K562 (cell line): ENCODE results near the gene PRKRIP1. TPM values are rescaled to one million over a fixed set of nuclear protein-coding genes. Genes with fewer than 3 reads are reported as not detected.

Experiments used
- ATAC-seq: fragments of 200-7000 bp; cut with Tn5 transposase; 3 replicates; pipeline ENCODE4 v1.9.1; 2020; ENCODE audit warnings: moderate library complexity
- BruUV-seq: library from RNA; stranded (reverse); fragments of 400-500 nt; replicated peaks from 2 replicates; lab custom pipeline; 2021; lab: Mats Ljungman, UMichigan
- CTCF ChIA-PET: fragments of 300-600 bp; formaldehyde crosslinking; extraction: SDS; loops from one replicate; lab custom pipeline; 2021; ENCODE audit warnings: low intra/inter-chr PET ratio; lab: Yijun Ruan, JAX
- POLR2A ChIA-PET: fragments of 300-600, 350-650 bp; sonication (Branson Sonifier 250); formaldehyde crosslinking; extraction: SDS; loops from one replicate; lab custom pipeline; 2021; ENCODE audit warnings: antibody characterized with exemption, inconsistent platforms; lab: Yijun Ruan, JAX
- DNase-seq, 4 experiments: peaks; one replicate each; pipeline versions ENCODE4 v3.0.0 to v3.0.0-alpha.2; 2011 to 2018; ENCODE audit warnings: low spot score in 3 of 4, mixed read lengths in 3 of 4; ENCODE audit errors: extremely low read depth in 1 of 4
- FAIRE-seq: peaks from 2 replicates; lab custom pipeline; 2011; peaks lifted over from hg19 to GRCh38; lab: Jason Lieb, UNC
- H2AFZ ChIP-seq: 2 replicates; pipeline ENCODE4 v1.6.0; 2011; ENCODE audit warnings: low read depth, low read length, control low read depth, inconsistent platforms
- H3K27ac ChIP-seq: fragments of 200-600 bp; 3 replicates; pipeline ENCODE4 v1.8.0; 2011; ENCODE audit warnings: low read depth, mild to moderate bottlenecking, control low read depth, inconsistent platforms, low read length, moderate library complexity, mixed read lengths; ENCODE audit errors: extremely low read depth
- H3K27me3 ChIP-seq, 2 experiments: fragments of 300-600 bp in 1 of 2; 2 replicates in 1 of 2; 3 replicates in 1 of 2; pipeline versions ENCODE4 v1.6.0 to v1.8.0; 2011; ENCODE audit warnings: inconsistent platforms in 2 of 2, low read length in 2 of 2, mild to moderate bottlenecking in 1 of 2, mixed read lengths in 1 of 2, moderate library complexity in 1 of 2; ENCODE audit not compliant: control insufficient read depth in 2 of 2, insufficient read depth in 2 of 2
- H3K36me3 ChIP-seq: fragments of 300-600 bp; 3 replicates; pipeline ENCODE4 v1.8.0; 2011; ENCODE audit warnings: mild to moderate bottlenecking, low read length, inconsistent platforms; ENCODE audit not compliant: control insufficient read depth, insufficient read depth
- H3K4me1 ChIP-seq, 2 experiments: fragments of 200-600 bp in 1 of 2; replicated peaks in 1 of 2; 2 replicates in 1 of 2; 3 replicates in 1 of 2; pipeline versions ENCODE4 v1.5.1 to v1.8.0; 2011; ENCODE audit warnings: inconsistent platforms in 2 of 2, low read length in 2 of 2, mild to moderate bottlenecking in 1 of 2, mixed read lengths in 1 of 2, moderate library complexity in 1 of 2; ENCODE audit not compliant: control insufficient read depth in 2 of 2, insufficient read depth in 2 of 2
- H3K4me2 ChIP-seq: 2 replicates; pipeline ENCODE4 v1.6.1; 2011; ENCODE audit warnings: low read length, control low read depth, inconsistent platforms, mixed read lengths; ENCODE audit not compliant: insufficient read depth
- H3K4me3 ChIP-seq: fragments of 200-600 bp; sonication (generic), shearing (Covaris generic); 2 replicates; pipeline ENCODE4 v1.5.1; 2016; ENCODE audit warnings: control low read depth, inconsistent platforms
- H3K79me2 ChIP-seq: fragments of 200-600 bp; 3 replicates; pipeline ENCODE4 v1.8.0; 2011; ENCODE audit warnings: low read length, inconsistent platforms; ENCODE audit not compliant: control insufficient read depth, insufficient read depth
- H3K9ac ChIP-seq, 2 experiments: 2 replicates each; pipeline versions ENCODE4 v1.6.0 to v1.6.1; 2011; ENCODE audit warnings: low read depth in 2 of 2, low read length in 2 of 2, control low read depth in 1 of 2, inconsistent platforms in 1 of 2, mild to moderate bottlenecking in 1 of 2, mixed read lengths in 1 of 2; ENCODE audit not compliant: insufficient read depth in 1 of 2
- H3K9me1 ChIP-seq: one replicate; pipeline ENCODE4 v1.6.0; 2011; ENCODE audit warnings: inconsistent platforms, mild to moderate bottlenecking, low read length, moderate library complexity; ENCODE audit not compliant: control insufficient read depth, insufficient read depth
- H3K9me3 ChIP-seq: replicated peaks from 2 replicates; pipeline ENCODE4 v1.5.1; 2011; ENCODE audit warnings: low read depth, low read length, inconsistent platforms; ENCODE audit not compliant: control insufficient read depth, insufficient read depth
- H4K20me1 ChIP-seq: replicated peaks from 2 replicates; pipeline ENCODE4 v1.6.1; 2011; ENCODE audit warnings: low read length, inconsistent platforms, mixed read lengths; ENCODE audit not compliant: control insufficient read depth, insufficient read depth
- CEBPB ChIP-seq: fragments of 450-650 bp; IDR thresholded peaks from 2 replicates; pipeline ENCODE4 v1.6.1; 2016; ENCODE audit warnings: missing genetic modification characterization, missing compliant biosample characterization
- CEBPG ChIP-seq, 3 experiments: fragments of 200-800 bp in 1 of 3; sonication (Bioruptor generic) in 1 of 3; sonication (generic) in 1 of 3; formaldehyde crosslinking in 1 of 3; IDR thresholded peaks in 2 of 3; conservative IDR thresholded peaks in 1 of 3; 2 replicates each; pipeline versions ENCODE4 v1.6.1 to v1.8.0; 2016 to 2022; ENCODE audit warnings: missing compliant biosample characterization in 2 of 3, missing genetic modification characterization in 2 of 3, mild to moderate bottlenecking in 1 of 3, missing genetic modification reagents in 1 of 3
- WGBS: fragments of 100-300 bp; shearing (Covaris generic); methylation state at CpG from one replicate; pipeline ENCODE4 v1.1.6; 2016; ENCODE audit warnings: low coverage, mixed read lengths; ENCODE audit not compliant: insufficient coverage; ENCODE audit errors: missing lambda C conversion rate; 5-methylcytosine and 5-hydroxymethylcytosine counted together
- in situ Hi-C: fragments of 300-500 bp; cut with MboI; formaldehyde crosslinking; loops from 4 replicates; pipeline ENCODE4 v1.15.0; 2018; ENCODE audit warnings: inconsistent platforms, mixed read lengths
- intact Hi-C: fragments of 100-400 bp; cut with micrococcal nuclease; formaldehyde crosslinking; loops from 2 replicates; pipeline ENCODE4 v1.14.2; 2022
- polyA plus RNA-seq, 8 experiments: library from polyadenylated mRNA; depleted of rRNA in 4 of 8; stranded (reverse) in 5 of 8; unstranded in 3 of 8; fragments of >200 nt; fragmentation: Nextera tagmentation in 2 of 8; fragmentation: Illumina TruSeq in 1 of 8; extraction: Ambion mirVana in 2 of 8; extraction: Trizol in 1 of 8; gene quantifications; 2 replicates each; pipeline versions ENCODE4 v1.2.1 to v1.2.3, GENCODE V29; 2011 to 2014; ENCODE audit warnings: inconsistent platforms in 1 of 8, missing spikeins in 1 of 8
- total RNA-seq, 7 experiments: library from RNA; depleted of rRNA in 6 of 7; stranded (reverse); fragments of >200 nt in 6 of 7; fragmentation: Illumina TruSeq in 2 of 7; extraction: Trizol in 2 of 7; gene quantifications; 2 replicates each; pipeline versions ENCODE4 v1.2.1 to v1.2.3, GENCODE V29; 2011 to 2021; ENCODE audit warnings: low replicate concordance in 1 of 7
- TF ChIP-seq, protein P1 (sequence below): IDR thresholded peaks from 3 replicates; pipeline ENCODE4 v1.6.1; 2011; ENCODE audit warnings: borderline replicate concordance, mild to moderate bottlenecking, moderate library complexity; ENCODE audit not compliant: insufficient read length; ENCODE audit errors: extremely low read depth

PRKRIP1 gene
- total and polyA plus RNA-seq, 9 of the 15 experiments (the other 6 are each of a cell fraction or from before 2014, with no cell fraction given), result 14.9 to 52.1 (median 19.8) TPM

DNA sequence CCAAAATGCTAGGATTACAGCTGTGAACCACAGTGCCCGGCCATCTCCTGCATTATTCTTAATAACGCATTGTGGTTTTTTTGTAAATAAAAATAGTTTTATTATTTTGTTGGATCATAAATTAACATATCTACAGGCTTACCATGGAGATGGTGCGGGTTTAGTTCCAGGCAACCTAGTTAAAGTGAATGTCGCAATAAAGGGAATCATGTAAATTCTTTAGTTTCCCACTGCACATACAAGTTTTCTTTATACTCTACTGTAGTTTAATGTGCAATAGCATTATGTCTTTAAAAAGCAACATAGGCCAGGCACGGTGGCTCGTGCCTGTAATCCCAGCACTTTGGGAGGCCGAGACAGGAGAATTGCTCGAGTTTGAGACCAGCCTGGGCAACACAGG is 2.4 kb downstream of the PRKRIP1 start:
- no TSS peak for BruUV-seq
- Histone ChIP-seq H3K27me3 (no peaks in the 10 kb centered on the region), H3K9me3 (no peaks in the 10 kb centered on the region), H3K4me2 (no peak overlapping the region), H3K27ac (no peak overlapping the region), H3K4me3 (no peak overlapping the region), H3K4me1 (peaks cover 5 to 15% of the 10 kb centered on the region in 2 experiments; a peak in 3 of 5 replicates), H4K20me1 (peaks cover 5% of the 10 kb centered on the region; the same call in 1 of the 2 replicates), H3K79me2 (peaks cover 14% of the 10 kb centered on the region), H3K36me3 (peaks cover 61% of the 10 kb centered on the region; the same call in 2 of the 3 replicates), H3K9ac (no peak overlapping the region), H2AFZ (no peak overlapping the region), H3K9me1 (no peaks in the 10 kb centered on the region)
- CTCF ChIA-PET, result no interaction called here
- in situ Hi-C loops (no loop called here), intact Hi-C loops (loop anchor here (10.0 kb wide), 1 partner anchor 854 kb away; no protein-coding TSS in a partner anchor)
- WGBS, result 94% methylated on average over 8 of the region's 8 CpGs
- POLR2A ChIA-PET, result no interaction called here
- no peak for FAIRE-seq
- ATAC-seq, result no peak
- no peak for DNase-seq
- TF ChIP-seq, protein P1, sequence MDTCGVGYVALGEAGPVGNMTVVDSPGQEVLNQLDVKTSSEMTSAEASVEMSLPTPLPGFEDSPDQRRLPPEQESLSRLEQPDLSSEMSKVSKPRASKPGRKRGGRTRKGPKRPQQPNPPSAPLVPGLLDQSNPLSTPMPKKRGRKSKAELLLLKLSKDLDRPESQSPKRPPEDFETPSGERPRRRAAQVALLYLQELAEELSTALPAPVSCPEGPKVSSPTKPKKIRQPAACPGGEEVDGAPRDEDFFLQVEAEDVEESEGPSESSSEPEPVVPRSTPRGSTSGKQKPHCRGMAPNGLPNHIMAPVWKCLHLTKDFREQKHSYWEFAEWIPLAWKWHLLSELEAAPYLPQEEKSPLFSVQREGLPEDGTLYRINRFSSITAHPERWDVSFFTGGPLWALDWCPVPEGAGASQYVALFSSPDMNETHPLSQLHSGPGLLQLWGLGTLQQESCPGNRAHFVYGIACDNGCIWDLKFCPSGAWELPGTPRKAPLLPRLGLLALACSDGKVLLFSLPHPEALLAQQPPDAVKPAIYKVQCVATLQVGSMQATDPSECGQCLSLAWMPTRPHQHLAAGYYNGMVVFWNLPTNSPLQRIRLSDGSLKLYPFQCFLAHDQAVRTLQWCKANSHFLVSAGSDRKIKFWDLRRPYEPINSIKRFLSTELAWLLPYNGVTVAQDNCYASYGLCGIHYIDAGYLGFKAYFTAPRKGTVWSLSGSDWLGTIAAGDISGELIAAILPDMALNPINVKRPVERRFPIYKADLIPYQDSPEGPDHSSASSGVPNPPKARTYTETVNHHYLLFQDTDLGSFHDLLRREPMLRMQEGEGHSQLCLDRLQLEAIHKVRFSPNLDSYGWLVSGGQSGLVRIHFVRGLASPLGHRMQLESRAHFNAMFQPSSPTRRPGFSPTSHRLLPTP, result no peak
- no peak for TF ChIP-seq CEBPG (CRISPR knock-in tag; IDR thresholded peaks at IDR 0.05)
- peak in 1 of 2 experiments; percentile 76; a peak in 3 of 4 replicates for TF ChIP-seq CEBPG (tag; conservative IDR thresholded peaks at IDR 0.05 in 1 of 2, IDR thresholded peaks at IDR 0.05 in 1 of 2)
- peak; percentile 83 for TF ChIP-seq CEBPB (tag)
